NCI-H1092 treated with DMSO at 0.1 percent for 48 hours (cell line): Measurements from ENCODE around the gene ARPC1B.
"Not testable (repeated sequence)": the region's sequence is repeated elsewhere in the genome, so short reads cannot be mapped to it uniquely, and the experiment has no call there.

Source experiments
- DNase-seq: peaks from one replicate; lab custom pipeline; 2025; lab: John Stamatoyannopoulos, UW

The ARPC1B gene

DNA sequence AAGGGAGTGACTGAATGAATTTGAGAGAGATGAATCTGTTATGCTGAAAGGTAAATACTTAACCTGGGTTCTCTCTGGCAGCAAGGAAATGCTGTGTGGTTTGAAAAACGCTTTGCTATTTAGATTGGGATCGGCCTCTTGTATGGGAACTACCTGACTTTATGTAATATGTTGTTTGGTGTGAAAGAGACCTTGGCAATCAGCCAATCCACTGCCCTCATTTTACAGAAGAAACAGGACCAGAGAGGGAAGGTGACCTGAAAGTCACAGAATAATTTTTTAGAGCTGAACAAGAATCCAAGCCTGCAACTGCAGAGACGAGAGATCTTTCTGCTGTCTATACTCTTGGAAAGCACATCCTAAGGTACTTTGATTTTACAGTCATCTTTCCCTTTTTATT lies 35.3 kb downstream of the ARPC1B start:
- DNase-seq: no peak

DNA sequence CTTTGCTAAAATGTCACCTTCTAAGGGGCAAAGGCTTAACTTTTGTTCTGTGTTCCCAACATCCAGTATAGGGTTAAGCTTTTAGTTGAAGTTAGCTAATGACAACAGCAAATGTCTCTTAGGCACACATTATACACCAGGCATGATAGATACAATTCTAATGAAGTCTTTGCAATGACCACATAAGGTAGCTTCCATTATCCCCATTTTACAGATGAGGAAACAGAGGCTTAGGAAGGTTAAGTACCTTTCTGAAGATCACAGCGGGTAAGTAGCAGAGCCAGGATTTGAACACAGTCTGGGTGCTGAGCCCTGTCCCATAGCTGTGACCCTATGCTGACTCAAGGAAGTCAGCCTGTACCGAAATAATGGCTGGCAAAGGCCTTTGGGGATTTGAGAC lies 36.1 kb downstream of the ARPC1B start:
- no peak for DNase-seq

DNA sequence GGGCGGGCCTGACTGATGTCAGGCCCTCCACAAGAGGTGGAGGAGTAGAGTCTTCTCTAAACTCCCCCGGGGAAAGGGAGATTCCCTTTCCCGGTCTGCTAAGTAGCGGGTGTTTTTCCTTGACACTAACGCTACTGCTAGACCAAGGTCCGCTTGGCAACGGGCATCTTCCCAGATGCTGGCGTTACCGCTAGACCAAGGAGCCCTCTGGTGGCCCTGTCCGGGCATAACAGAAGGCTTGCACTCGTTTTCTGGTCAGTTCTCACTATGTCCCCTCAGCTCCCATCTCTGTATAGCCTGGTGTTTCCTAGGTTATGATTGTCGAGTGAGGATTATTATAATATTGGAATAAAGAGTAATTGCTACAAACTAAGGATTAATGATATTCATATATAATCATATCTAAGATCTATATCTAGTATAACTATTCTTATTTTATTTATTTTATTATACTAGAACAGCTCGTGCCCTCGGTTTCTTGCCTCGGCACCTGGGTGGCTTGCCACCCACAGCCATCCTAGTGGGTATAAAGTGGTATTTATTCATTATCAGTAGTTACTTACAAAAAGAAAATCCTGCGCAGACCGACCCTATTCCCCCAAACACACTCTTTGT lies 41.1 kb downstream of the ARPC1B start:
- DNase-seq: peak; percentile 60

DNA sequence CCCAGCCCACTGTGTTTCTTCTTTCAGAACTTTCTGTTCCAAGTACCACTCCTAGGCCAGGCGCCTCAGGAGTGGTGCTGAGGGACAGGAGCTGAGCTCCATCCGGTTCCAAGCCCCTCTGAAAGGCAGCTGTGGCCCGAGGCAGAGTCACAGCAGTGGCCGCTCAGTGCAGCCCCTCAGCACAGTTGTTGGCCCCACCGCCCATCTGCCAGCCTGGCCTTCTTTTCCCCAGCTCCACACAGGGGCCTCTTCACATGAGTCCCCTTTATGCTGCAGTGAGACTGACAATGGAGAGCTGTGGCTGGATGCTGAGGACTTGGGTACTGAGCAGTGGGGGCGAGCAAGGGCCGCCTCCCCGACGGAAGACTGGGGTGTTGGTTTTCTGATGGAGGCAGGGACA lies 43.7 kb downstream of the ARPC1B start:
- no peak for DNase-seq

DNA sequence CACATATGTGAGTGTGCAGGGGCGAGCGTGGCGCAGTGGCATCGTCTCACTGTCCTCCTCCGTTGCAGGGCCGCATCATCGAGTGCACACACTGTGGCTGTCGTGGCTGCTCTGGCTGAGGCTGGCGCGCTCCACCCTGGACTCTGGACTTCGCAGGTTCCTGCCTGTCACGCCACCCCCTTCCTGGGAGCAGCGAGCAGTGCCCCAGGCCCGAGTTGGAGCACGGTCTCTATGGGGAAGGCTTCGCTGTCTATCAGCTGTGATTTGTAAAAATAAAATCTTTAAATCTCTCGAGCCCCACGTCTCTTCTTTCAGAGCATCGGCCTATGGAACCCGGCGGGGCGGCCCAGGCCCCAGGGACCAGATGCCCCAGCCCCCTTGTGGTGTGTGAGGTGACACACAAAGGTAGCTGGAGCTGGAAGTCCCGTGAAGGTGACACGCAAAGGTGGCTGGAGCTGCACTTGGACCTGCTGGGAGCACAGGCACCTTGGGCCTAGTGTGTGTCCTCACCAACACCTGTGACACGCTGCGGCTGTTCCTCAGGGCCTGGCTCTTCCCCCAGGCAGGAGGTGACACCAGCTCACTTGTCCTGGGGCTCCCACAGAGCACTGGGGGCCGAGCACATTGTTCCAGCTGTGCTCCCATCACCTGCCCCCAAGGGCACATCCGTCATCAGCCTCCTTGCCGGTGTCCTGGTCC lies 44.9 kb downstream of the ARPC1B start:
- no peak for DNase-seq

DNA sequence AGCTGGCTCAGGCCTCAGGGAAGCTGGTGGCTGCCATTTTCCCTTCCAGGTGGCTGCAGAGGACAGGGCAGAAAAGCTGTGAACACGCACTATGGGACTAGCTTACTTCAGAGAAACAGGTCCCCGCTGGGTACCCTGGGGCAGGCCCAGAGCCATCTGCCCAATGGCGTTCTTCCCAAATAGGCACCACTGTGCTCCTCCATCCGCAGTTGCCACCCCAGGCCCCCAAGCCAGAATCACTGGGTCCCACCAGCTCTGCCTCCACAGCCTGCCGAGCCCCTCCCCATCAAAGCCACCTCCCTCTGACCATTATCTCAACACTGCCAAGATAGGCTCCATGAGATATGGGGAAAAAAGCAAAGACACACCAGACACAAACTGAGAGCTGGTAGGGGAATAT lies 45.7 kb downstream of the ARPC1B start:
- no peak for DNase-seq

GRCh38 chr7:99420986-99421385 lies 46.5 kb downstream of the ARPC1B start:
- DNase-seq: no peak

DNA sequence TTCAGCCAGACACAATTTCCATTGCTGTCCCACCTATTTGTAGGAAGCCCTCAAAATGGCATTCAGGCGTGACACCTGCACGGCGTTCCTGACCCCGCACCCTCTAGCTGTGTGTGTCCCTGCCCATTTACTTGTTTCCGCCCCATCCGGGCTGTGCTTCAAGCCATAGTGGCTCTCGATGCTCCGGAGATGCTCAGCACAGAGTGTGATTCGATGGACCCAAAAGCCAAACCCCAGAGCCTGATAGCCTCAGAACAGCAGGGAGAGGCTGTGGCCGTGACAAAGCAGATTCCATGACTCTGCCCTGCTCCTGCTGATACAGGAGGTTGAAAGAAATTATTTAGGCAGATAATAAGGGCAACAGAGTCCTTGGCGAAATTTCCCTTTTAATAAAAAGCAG lies 47.7 kb downstream of the ARPC1B start:
- peak; percentile 23 for DNase-seq

DNA sequence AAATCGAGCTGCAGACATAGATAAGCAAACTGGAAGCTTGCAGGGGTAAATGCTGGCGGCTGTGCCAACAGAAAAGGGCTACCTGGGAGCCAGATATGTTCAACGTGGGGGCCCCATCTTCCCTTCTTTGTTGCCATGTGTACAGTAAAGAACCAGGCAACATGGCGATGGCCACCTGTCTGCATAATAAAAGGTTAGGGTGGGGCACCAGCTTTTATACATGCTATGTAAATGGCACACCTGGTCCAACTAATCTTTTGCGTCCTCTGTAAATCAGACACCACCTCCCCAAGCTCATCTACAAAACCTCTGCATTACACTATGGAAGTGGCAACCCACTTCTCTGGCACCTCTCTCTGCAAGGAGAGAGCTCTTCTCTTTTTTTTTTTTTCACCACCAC lies 48.1 kb downstream of the ARPC1B start:
- DNase-seq: no peak

DNA sequence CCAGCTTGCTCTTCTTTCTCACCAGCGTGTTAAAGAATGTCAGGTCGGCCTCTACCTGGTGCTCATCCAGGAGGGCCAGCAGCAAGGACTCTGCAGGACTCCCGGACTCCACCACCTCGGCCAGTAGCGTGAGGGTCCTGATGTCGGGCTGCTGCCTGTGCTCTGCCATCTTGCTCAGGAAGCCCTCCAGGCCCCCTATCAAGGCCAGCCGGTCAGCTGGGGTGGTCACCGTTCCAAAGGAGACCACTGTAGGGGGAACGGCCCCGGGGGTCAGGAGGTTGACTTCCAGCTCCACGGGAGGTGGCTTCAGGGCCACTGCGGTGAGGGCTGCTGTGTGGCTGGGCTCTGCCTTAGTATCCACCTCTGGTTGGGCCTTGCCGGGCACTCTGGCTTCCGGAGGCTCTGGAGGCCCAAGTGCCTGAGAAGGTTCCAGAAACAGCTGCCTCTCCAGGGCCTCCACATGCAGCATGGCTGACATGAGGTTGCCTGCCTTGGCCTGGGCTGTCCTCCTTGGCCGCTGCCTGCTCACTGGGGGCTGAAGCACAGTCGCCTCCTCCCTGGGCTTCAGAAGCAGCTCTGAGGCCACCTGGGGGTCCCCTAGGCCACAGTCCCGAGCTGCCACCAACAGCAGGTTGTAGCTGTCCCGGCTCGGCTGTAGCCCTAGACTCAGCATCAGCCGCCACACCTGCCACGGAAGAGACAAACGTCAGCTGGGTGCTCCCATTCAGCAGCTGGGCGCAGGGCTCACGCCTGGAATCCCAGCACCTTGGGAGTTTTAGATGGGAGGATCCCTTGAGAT lies 50.6 kb downstream of the ARPC1B start:
- DNase-seq: no peak

GRCh38 chr7:99428972-99429566 lies 54.5 kb downstream of the ARPC1B start:
- DNase-seq: no peak

DNA sequence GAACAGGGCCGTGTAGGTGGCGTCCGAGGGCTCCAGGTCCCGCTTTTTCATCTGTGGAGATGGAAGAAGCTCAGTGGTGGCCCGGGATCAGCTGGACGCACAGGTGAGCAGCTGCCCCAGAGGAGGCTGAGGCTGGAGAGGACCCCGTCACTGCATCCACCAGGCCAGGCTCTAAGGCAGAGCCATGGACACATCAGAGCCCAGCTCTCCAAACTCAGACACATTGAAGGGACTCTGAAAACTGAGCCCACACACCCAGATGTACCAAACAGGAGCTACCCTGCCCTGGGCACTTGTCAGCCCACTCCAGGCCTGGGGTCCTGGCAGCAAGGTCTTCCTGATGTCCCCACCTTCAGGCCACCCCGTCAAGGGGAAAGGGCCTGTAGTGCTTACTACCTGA lies 55.2 kb downstream of the ARPC1B start:
- no peak for DNase-seq

DNA sequence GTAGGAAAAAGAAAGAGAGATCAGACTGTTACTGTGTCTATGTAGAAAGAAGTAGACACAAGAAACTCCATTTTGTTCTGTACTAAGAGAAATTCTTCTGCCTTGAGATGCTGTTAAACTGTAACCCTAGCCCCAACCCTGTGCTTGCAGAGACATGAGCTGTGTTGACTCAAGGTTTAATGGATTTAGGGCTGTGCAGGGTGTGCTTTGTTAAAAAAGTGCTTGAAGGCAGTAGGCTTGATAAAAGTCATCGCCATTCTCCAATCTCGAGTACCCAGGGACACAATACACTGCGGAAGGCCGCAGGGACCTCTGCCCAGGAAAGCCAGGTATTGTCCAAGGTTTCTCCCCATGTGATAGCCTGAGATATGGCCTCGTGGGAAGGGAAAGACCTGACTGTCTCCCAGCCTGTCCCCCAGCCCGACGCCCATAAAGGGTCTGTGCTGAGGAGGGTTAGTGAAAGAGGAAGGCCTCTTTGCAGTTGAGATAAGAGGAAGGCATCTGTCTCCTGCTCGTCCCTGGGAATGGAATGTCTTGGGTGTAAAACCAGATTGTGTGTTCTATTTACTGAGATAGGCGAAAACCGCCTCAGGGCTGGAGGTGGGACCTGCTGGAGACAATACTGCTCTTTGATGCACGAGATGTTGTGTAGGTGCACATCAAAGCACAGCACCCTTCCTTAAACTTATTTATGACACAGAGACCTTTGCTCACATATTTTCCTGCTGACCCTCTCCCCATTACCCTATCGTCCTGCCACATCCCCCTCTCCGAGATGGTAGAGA lies 57.4 kb downstream of the ARPC1B start:
- DNase-seq: not testable (repeated sequence)

DNA sequence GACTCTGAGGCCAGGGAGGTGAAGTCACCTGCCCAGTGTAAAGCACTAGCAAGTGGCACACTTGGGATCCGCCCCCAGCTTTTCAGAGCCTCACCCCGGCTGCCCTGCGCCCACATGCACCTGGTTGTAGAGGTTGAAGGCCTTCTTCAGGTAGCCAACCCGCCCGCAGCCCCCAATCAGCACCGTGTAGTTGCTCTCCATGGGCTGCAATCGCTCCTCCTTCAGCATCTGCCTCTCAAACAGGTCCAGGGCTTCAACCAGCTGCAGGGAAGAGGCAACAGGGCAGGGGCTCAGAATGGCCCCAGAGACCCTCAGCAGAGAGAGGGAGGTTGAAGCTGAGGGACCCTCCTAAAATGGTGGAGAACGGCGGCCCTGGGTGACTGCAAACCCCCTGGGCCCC lies 58.6 kb downstream of the ARPC1B start:
- no peak for DNase-seq

DNA sequence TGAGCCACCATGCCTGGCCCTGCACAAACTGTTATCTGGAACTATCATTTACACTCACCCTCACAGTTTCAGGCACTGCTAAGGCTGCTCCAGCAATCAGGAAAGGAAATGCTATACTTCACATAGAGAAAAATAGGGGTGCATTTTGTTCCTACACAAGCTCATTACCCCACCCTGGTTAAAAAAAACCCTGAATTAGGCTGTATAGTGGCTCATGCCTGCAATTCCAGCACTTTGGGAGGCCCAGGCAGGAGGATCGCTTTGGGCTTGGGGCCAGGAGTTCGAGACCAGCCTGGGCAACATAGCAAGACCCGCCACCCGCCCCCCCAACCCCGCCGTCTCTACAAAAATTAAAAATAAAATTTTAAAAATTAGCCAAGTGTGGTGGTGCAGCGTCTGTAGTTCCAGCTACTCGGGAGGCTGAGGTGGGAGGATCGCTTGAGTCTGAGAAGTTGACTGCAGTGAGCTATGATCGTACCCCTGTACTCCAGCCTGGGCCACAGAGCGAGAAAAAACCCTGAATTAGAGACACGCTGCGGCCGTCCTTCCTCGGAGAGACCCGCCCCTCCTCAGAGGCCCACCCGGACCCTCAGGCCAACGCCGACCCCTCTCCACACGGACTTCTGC lies 63.5 kb downstream of the ARPC1B start:
- DNase-seq: no peak

- DNase-seq: peak; percentile 95
Measured at GRCh38 chr7:99438573-99439480, 64.3 kb downstream of the ARPC1B start, which contains the start of the genes CPSF4 and PTCD1. Gene CPSF4, plus strand, starts transcription at chr7:99438943. Its CDS starts 140 bp downstream, at chr7:99439083. Gene PTCD1, minus strand, starts transcription at chr7:99438798. Its CDS starts 3,556 bp downstream, at chr7:99435242.

- no peak for DNase-seq
Measured at GRCh38 chr7:99440195-99440594, 65.7 kb downstream of the ARPC1B start.
